ENCODE results near the gene RSKR.
"Not testable (repeated sequence)": the region's sequence is repeated elsewhere in the genome, so short reads cannot be mapped to it uniquely, and the experiment has no call there.

RSKR gene

GRCh38 chr17:28578246-28579195 is 35.5 kb downstream of the RSKR start:
- Histone ChIP-seq H3K4me3 (ENCODE audit: insufficient read depth, low read length, poor library complexity, severe bottlenecking) (no peak overlapping the region), H3K79me2 (ENCODE audit: insufficient read depth, low read length) (no peaks in the 10 kb centered on the region), H3K9ac (ENCODE audit: low read length) (no peak overlapping the region), H3K36me3 (ENCODE audit: low read length) (peaks cover 10% of the 10 kb centered on the region), H3K9me2 (replicated peaks; ENCODE audit: insufficient read depth, low read length) (no peaks in the 10 kb centered on the region), H2AFZ (ENCODE audit: low read depth, low read length, severe bottlenecking) (no peak overlapping the region), H3K27me3 (ENCODE audit: low read length) (no peaks in the 10 kb centered on the region), H3F3A (ENCODE audit: insufficient read depth) (peaks cover 19% of the 10 kb centered on the region), H3K27ac (ENCODE audit: low read depth, low read length) (no peak overlapping the region), H3K4me2 (ENCODE audit: low read depth, low read length, poor library complexity, severe bottlenecking) (no peak overlapping the region), H4K20me1 (ENCODE audit: low read depth, low read length) (no peaks in the 10 kb centered on the region), H3K9me3 (ENCODE audit: insufficient read depth, low read length) (no peaks in the 10 kb centered on the region)
- no peak for TF ChIP-seq CTCF (IDR thresholded peaks at IDR 0.05; ENCODE audit: insufficient read depth, low read length, poor library complexity, severe bottlenecking)
- TF ChIP-seq EZH2phosphoT487 (conservative IDR thresholded peaks at IDR 0.05; ENCODE audit: low read length) = no peak

GRCh38 chr17:28577466-28577824 is 36.5 kb downstream of the RSKR start:
- TF ChIP-seq CTCF (IDR thresholded peaks at IDR 0.05; ENCODE audit: insufficient read depth, low read length, poor library complexity, severe bottlenecking) (no peak), EZH2phosphoT487 (conservative IDR thresholded peaks at IDR 0.05; ENCODE audit: low read length) (no peak)
- peaks cover 6% of the 10 kb centered on the region for H3K36me3 ChIP-seq (ENCODE audit: low read length)
- H3K9me2 ChIP-seq (replicated peaks; ENCODE audit: insufficient read depth, low read length) = no peaks in the 10 kb centered on the region
- peak overlapping the region; percentile 34 for H3K4me2 ChIP-seq (ENCODE audit: low read depth, low read length, poor library complexity, severe bottlenecking)
- no peaks in the 10 kb centered on the region for H3K9me3 ChIP-seq (ENCODE audit: insufficient read depth, low read length)
- H3K9ac ChIP-seq (ENCODE audit: low read length) = peak overlapping the region; percentile 30; the same call in 1 of the 2 replicates
- no peak overlapping the region for H3K4me3 ChIP-seq (ENCODE audit: insufficient read depth, low read length, poor library complexity, severe bottlenecking)
- H2AFZ ChIP-seq (ENCODE audit: low read depth, low read length, severe bottlenecking) = no peak overlapping the region
- H3K27me3 ChIP-seq (ENCODE audit: low read length) = no peaks in the 10 kb centered on the region
- H3K27ac ChIP-seq (ENCODE audit: low read depth, low read length) = peak overlapping the region; percentile 60
- no peaks in the 10 kb centered on the region for H4K20me1 ChIP-seq (ENCODE audit: low read depth, low read length)
- no peaks in the 10 kb centered on the region for H3K79me2 ChIP-seq (ENCODE audit: insufficient read depth, low read length)
- H3F3A ChIP-seq (ENCODE audit: insufficient read depth) = peaks cover 19% of the 10 kb centered on the region

GRCh38 chr17:28576758-28577465 is 37.1 kb downstream of the RSKR start, which contains the start of gene ALDOC:
Gene ALDOC, minus strand, starts transcription at chr17:28576895. Its CDS starts 1,363 bp downstream, at chr17:28575532.
- Histone ChIP-seq H3K79me2 (ENCODE audit: insufficient read depth, low read length) (no peaks in the 10 kb centered on the region), H2AFZ (ENCODE audit: low read depth, low read length, severe bottlenecking) (no peak within 1 kb of the TSS), H3K4me3 (ENCODE audit: insufficient read depth, low read length, poor library complexity, severe bottlenecking) (no peak within 1 kb of the TSS), H4K20me1 (ENCODE audit: low read depth, low read length) (no peaks in the 10 kb centered on the region), H3K27me3 (ENCODE audit: low read length) (no peaks in the 10 kb centered on the region), H3K9me2 (replicated peaks; ENCODE audit: insufficient read depth, low read length) (no peaks in the 10 kb centered on the region), H3F3A (ENCODE audit: insufficient read depth) (peaks cover 22% of the 10 kb centered on the region), H3K4me2 (ENCODE audit: low read depth, low read length, poor library complexity, severe bottlenecking) (peak within 1 kb of the TSS; percentile 58), H3K9ac (ENCODE audit: low read length) (peak within 1 kb of the TSS; percentile 30; the same call in 1 of the 2 replicates), H3K9me3 (ENCODE audit: insufficient read depth, low read length) (no peaks in the 10 kb centered on the region), H3K36me3 (ENCODE audit: low read length) (peaks cover 1% of the 10 kb centered on the region; the same call in 1 of the 2 replicates), H3K27ac (ENCODE audit: low read depth, low read length) (peak within 1 kb of the TSS; percentile 60)
- no peak for TF ChIP-seq EZH2phosphoT487 (conservative IDR thresholded peaks at IDR 0.05; ENCODE audit: low read length)
- TF ChIP-seq CTCF (IDR thresholded peaks at IDR 0.05; ENCODE audit: insufficient read depth, low read length, poor library complexity, severe bottlenecking) = no peak

GRCh38 chr17:28576016-28576415 is 38.0 kb downstream of the RSKR start:
- H3K27ac ChIP-seq (ENCODE audit: low read depth, low read length); H2AFZ ChIP-seq (ENCODE audit: low read depth, low read length, severe bottlenecking); H3K27me3 ChIP-seq (ENCODE audit: low read length); H3K36me3 ChIP-seq (ENCODE audit: low read length); H3K79me2 ChIP-seq (ENCODE audit: insufficient read depth, low read length); H3K4me3 ChIP-seq (ENCODE audit: insufficient read depth, low read length, poor library complexity, severe bottlenecking); H3K9me3 ChIP-seq (ENCODE audit: insufficient read depth, low read length); H4K20me1 ChIP-seq (ENCODE audit: low read depth, low read length); H3K9me2 ChIP-seq (replicated peaks; ENCODE audit: insufficient read depth, low read length): not testable (repeated sequence)
- H3F3A ChIP-seq (ENCODE audit: insufficient read depth) = peaks cover 23% of the 10 kb centered on the region
- H3K4me2 ChIP-seq (ENCODE audit: low read depth, low read length, poor library complexity, severe bottlenecking) = peak overlapping the region; percentile 58
- H3K9ac ChIP-seq (ENCODE audit: low read length) = peak overlapping the region; percentile 27; the same call in 1 of the 2 replicates
